ENCODE data around the gene SCD. TPM values are rescaled to one million over a fixed set of nuclear protein-coding genes. Genes with fewer than 3 reads are reported as not detected.

Gene SCD
- total and polyA plus RNA-seq, 10 of the 15 experiments (the other 5 are each of a cell fraction or from before 2014, with no cell fraction given): 68.7 to 279 (median 99.5) TPM

DNA sequence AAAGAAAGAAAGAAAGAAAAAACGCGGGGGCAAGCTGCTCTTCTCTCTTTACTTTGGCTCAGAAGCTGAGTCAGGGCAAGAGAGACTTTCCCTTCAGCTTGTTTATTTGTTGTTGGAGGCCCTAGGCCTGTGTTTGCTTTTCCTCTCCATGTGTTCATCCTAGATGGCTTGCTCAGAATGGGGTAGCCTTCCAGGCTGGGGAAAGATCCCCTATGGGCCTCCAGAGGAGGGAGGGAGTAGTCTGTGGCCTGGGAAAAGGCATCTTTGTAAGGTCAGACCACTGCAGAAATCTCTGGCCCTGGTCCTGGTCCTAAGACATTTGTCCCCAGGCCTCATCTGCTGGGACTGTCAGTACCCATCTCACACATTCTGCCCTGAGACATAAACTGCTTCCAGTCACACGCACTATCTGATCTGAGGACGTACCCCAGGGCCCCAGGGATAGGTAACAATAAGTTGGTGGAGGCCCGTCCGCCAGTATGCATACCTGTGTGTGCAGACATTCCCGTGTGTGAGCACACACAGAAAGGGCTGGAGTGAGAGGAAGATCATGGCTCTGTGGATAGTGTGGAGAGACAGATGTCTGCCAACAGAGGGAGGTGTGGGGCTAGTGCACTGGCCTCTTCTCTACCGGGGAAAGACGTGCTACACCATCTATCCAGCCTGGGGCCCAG is 4.9 kb upstream of the SCD start:
- Histone ChIP-seq H2AFZ (ENCODE audit: control insufficient read depth, low read depth, low read length) (no peak overlapping the region), H3K4me2 (ENCODE audit: control insufficient read depth, insufficient read depth) (no peak overlapping the region), H3K4me3 (no peak overlapping the region), H3K9ac (ENCODE audit: control insufficient read depth, insufficient read depth, low read length) (no peak overlapping the region), H3K27ac (ENCODE audit: control insufficient read depth, insufficient read depth) (no peak overlapping the region), H3K27me3 (replicated peaks in 1 of 2; ENCODE audit: control insufficient read depth in 2 of 2, insufficient read depth in 2 of 2, low read length in 1 of 2) (no peaks in the 10 kb centered on the region), H3K79me2 (ENCODE audit: control insufficient read depth, insufficient read depth, low read length) (peaks cover 11% of the 10 kb centered on the region), H3K36me3 (ENCODE audit: control insufficient read depth in 2 of 2, insufficient read depth in 2 of 2, low read length in 1 of 2) (no peaks in the 10 kb centered on the region), H4K20me1 (ENCODE audit: control insufficient read depth, insufficient read depth) (no peaks in the 10 kb centered on the region), H3K4me1 (ENCODE audit: control insufficient read depth, insufficient read depth, low read length) (peaks cover 22% of the 10 kb centered on the region), H3K9me3 (replicated peaks; ENCODE audit: control insufficient read depth, insufficient read depth, low read length) (no peaks in the 10 kb centered on the region)
- SMC1A ChIA-PET (ENCODE audit: uncharacterized antibody, unreplicated experiment): interaction anchor here (0.5 to 17.4 kb wide), 12 partner anchors 8 to 177 kb away, joined by 3 to 277 read pairs (median 6); no protein-coding TSS in a partner anchor
- RAD21 ChIA-PET (ENCODE audit: unreplicated experiment): interaction anchor here (1.0 to 18.1 kb wide), 9 partner anchors 9 to 177 kb away, joined by 3 to 214 read pairs (median 5); partner anchors contain the start of gene PKD2L1
- CTCF ChIA-PET: interaction anchor here (0.8 to 14.9 kb wide), 17 partner anchors 9 to 676 kb away, joined by 3 to 312 read pairs (median 5); partner anchors contain the start of gene PKD2L1
- FAIRE-seq (no peak), ATAC-seq (peak; percentile 49), DNase-seq (ENCODE audit: low read depth, low spot score) (no peak)
- in situ Hi-C loops (cut with MboI) (loop anchor here (5.0 kb wide), 2 partner anchors 90 to 165 kb away; no protein-coding TSS in a partner anchor), intact Hi-C loops (cut with micrococcal nuclease; ENCODE audit: unreplicated experiment) (no loop called here)
- 28% methylated on average over 9 of the region's 9 CpGs for WGBS (ENCODE audit: insufficient coverage, insufficient replicate concordance, low lambda C conversion rate, missing lambda C conversion rate)
- BruUV-seq (replicated peaks): no TSS peak
- TF ChIP-seq SREBF2 (IDR thresholded peaks at IDR 0.05; ENCODE audit: low read length): no peak
- TF ChIP-seq SMC3 (IDR thresholded peaks at IDR 0.05; ENCODE audit: borderline replicate concordance, low read length): peak; percentile 89
- TF ChIP-seq, protein P1, sequence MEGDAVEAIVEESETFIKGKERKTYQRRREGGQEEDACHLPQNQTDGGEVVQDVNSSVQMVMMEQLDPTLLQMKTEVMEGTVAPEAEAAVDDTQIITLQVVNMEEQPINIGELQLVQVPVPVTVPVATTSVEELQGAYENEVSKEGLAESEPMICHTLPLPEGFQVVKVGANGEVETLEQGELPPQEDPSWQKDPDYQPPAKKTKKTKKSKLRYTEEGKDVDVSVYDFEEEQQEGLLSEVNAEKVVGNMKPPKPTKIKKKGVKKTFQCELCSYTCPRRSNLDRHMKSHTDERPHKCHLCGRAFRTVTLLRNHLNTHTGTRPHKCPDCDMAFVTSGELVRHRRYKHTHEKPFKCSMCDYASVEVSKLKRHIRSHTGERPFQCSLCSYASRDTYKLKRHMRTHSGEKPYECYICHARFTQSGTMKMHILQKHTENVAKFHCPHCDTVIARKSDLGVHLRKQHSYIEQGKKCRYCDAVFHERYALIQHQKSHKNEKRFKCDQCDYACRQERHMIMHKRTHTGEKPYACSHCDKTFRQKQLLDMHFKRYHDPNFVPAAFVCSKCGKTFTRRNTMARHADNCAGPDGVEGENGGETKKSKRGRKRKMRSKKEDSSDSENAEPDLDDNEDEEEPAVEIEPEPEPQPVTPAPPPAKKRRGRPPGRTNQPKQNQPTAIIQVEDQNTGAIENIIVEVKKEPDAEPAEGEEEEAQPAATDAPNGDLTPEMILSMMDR (IDR thresholded peaks at IDR 0.05 in 2 of 3, conservative IDR thresholded peaks at IDR 0.05 in 1 of 3; ENCODE audit: control insufficient read depth in 2 of 3, extremely low read depth in 1 of 3, insufficient read depth in 1 of 3, low read depth in 3 of 3, low read length in 3 of 3): peak; percentile 56 to 83 (median 78)
- peak; percentile 68 for TF ChIP-seq RAD21 (IDR thresholded peaks at IDR 0.05; ENCODE audit: insufficient read depth, low read depth, low read length)
- TF ChIP-seq YY1 (IDR thresholded peaks at IDR 0.05; ENCODE audit: low read depth, low read length): peak; percentile 32; the same call in 1 of the 2 replicates
- POLR2A ChIA-PET: interaction anchor here (0.7 to 1.2 kb wide), 3 partner anchors 96 to 139 kb away, joined by 3 read pairs; no protein-coding TSS in a partner anchor

Measured in GM12878 (cell line).